Right atrium auricular region (tissue), 2 donors: ENCODE results near the gene ANKRD60. TPM values are rescaled to one million over a fixed set of nuclear protein-coding genes. Genes with fewer than 3 reads are reported as not detected.

Source experiments
- DNase-seq: peaks from one replicate; pipeline ENCODE4 v3.0.0-alpha.2; 2019; ENCODE audit warnings: low spot score
- H3K27ac ChIP-seq, 2 donors: fragments of 200-600 bp; sonication (generic); 1 replicate in 1 of 2; 2 replicates in 1 of 2; pipeline ENCODE4 v1.5.1; 2016 to 2019
- H3K27me3 ChIP-seq, 2 donors: fragments of 200-600 bp; sonication (generic); one replicate each; pipeline versions ENCODE4 v1.5.1 to v1.6.0; 2017 to 2019
- H3K36me3 ChIP-seq: fragments of 200-600 bp; sonication (generic); one replicate; pipeline ENCODE4 v1.5.1; 2016
- H3K4me1 ChIP-seq, 2 donors: fragments of 200-600 bp; sonication (generic); one replicate each; pipeline versions ENCODE4 v1.5.1 to v1.6.0; 2017 to 2019
- H3K4me3 ChIP-seq, 2 donors: fragments of 200-600 bp; sonication (generic); 1 replicate in 1 of 2; 2 replicates in 1 of 2; pipeline ENCODE4 v1.5.1; 2017 to 2019; ENCODE audit warnings: mild to moderate bottlenecking in 1 of 2, moderate library complexity in 1 of 2
- H3K9me3 ChIP-seq, 2 donors: fragments of 200-600 bp; sonication (generic); one replicate each; pipeline ENCODE4 v1.5.1; 2019
- CTCF ChIP-seq, 2 donors: fragments of 200-600 bp; sonication (generic); IDR thresholded peaks; one replicate each; pipeline ENCODE4 v1.5.1; 2019; ENCODE audit warnings: antibody characterized with exemption in 2 of 2
- total RNA-seq, 2 donors: library from RNA; depleted of rRNA; stranded (reverse); fragments of >200 nt; gene quantifications; one replicate each; pipeline ENCODE4 v1.1.0, GENCODE V29; 2016

Gene ANKRD60
- total RNA-seq, 2 donors from 2014 or later, result not detected

GRCh38 chr20:58233393-58233792, 4.9 kb upstream of the ANKRD60 start:
- H3K27ac ChIP-seq, result no peak overlapping the region
- no peak for DNase-seq
- no peaks in the 10 kb centered on the region for H3K27me3 ChIP-seq
- peaks cover 0 to 5% of the 10 kb centered on the region in 2 donors for H3K4me1 ChIP-seq
- H3K4me3 ChIP-seq, result no peak overlapping the region
- H3K9me3 ChIP-seq, result no peaks in the 10 kb centered on the region
- no peaks in the 10 kb centered on the region for H3K36me3 ChIP-seq
- no peak for TF ChIP-seq CTCF (IDR thresholded peaks at IDR 0.05)

GRCh38 chr20:58231683-58232082, 3.2 kb upstream of the ANKRD60 start:
- H3K9me3 ChIP-seq, result no peaks in the 10 kb centered on the region
- H3K4me3 ChIP-seq, result no peak overlapping the region
- no peaks in the 10 kb centered on the region for H3K36me3 ChIP-seq
- H3K4me1 ChIP-seq, result peaks cover 0 to 8% of the 10 kb centered on the region in 2 donors
- no peak for DNase-seq
- peaks cover 0 to 14% of the 10 kb centered on the region in 2 donors for H3K27me3 ChIP-seq
- H3K27ac ChIP-seq, result no peak overlapping the region
- no peak for TF ChIP-seq CTCF (IDR thresholded peaks at IDR 0.05)

DNA sequence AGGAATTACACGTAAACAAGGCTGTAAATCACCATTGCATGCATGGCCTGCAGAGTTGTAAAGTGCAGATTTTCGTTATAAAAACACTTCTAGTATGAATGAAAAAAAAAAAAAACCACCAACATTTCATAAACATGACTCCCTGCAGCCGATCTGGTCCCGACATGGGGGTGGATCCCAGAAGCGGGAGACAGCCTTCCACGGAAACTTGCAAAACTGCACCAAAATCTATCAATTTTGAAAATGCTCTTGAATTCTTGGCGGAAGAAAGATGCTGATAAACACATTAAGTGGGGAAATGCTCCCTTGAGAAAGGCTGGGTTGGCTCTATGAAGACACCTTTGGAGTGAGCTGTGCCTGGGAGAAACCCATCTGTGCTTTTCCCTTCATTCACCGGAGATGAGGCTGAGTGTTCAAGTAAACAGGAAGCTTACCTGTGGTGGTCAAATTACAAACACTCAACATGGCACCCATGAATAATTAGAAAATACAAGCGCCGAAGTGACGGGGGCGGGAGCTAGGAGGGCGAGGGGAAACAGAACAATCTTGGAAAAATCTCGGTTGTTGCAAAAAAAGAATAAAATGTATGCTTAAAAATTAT, 845 bp upstream of the ANKRD60 start:
- no peak for TF ChIP-seq CTCF (IDR thresholded peaks at IDR 0.05)
- peaks cover 0 to 19% of the 10 kb centered on the region in 2 donors for H3K4me1 ChIP-seq
- no peaks in the 10 kb centered on the region for H3K9me3 ChIP-seq
- H3K36me3 ChIP-seq, result no peaks in the 10 kb centered on the region
- no peak overlapping the region for H3K4me3 ChIP-seq
- no peak overlapping the region for H3K27ac ChIP-seq
- H3K27me3 ChIP-seq, result peaks cover 0 to 18% of the 10 kb centered on the region in 2 donors
- no peak for DNase-seq

- Histone ChIP-seq H3K4me1 (peaks cover 0 to 19% of the 10 kb centered on the region in 2 donors), H3K4me3 (peak overlapping the region in 1 of 2 donors; percentile 27), H3K36me3 (no peaks in the 10 kb centered on the region), H3K27me3 (peaks cover 0 to 18% of the 10 kb centered on the region in 2 donors), H3K9me3 (no peaks in the 10 kb centered on the region), H3K27ac (no peak overlapping the region)
- no peak for DNase-seq
- no peak for TF ChIP-seq CTCF (IDR thresholded peaks at IDR 0.05)
These were observed 360 bp downstream of the ANKRD60 start for GRCh38 chr20:58228103-58228483.

GRCh38 chr20:58227391-58228102, 906 bp downstream of the ANKRD60 start:
- no peak overlapping the region for H3K4me3 ChIP-seq
- H3K4me1 ChIP-seq, result peaks cover 0 to 19% of the 10 kb centered on the region in 2 donors
- no peaks in the 10 kb centered on the region for H3K36me3 ChIP-seq
- no peak for TF ChIP-seq CTCF (IDR thresholded peaks at IDR 0.05)
- DNase-seq, result no peak
- H3K9me3 ChIP-seq, result no peaks in the 10 kb centered on the region
- peaks cover 0 to 18% of the 10 kb centered on the region in 2 donors for H3K27me3 ChIP-seq
- no peak overlapping the region for H3K27ac ChIP-seq
